Immature natural killer cell (primary cell): Measurements from ENCODE around the gene IPO4. TPM values are rescaled to one million over a fixed set of nuclear protein-coding genes. Genes with fewer than 3 reads are reported as not detected.

Experiments used
- DNase-seq, 3 donors: peaks; one replicate each; pipeline ENCODE4 v3.0.0; 2022; ENCODE audit warnings: mixed read lengths in 1 of 3
- H3K27ac Mint-ChIP-seq, 6 donors: one replicate each; pipeline ENCODE4 v1.8.0; 2020; ENCODE audit warnings: mixed read lengths in 6 of 6, mild to moderate bottlenecking in 5 of 6, inconsistent platforms in 4 of 6, moderate library complexity in 3 of 6
- H3K27me3 Mint-ChIP-seq, 3 donors: one replicate each; pipeline ENCODE4 v1.8.0; 2020 to 2021; ENCODE audit warnings: low read depth in 3 of 3, mild to moderate bottlenecking in 3 of 3, mixed read lengths in 3 of 3, moderate library complexity in 3 of 3, inconsistent platforms in 1 of 3
- H3K36me3 Mint-ChIP-seq, 3 donors: one replicate each; pipeline ENCODE4 v1.8.0; 2020; ENCODE audit warnings: mixed read lengths in 3 of 3, inconsistent platforms in 2 of 3, mild to moderate bottlenecking in 2 of 3
- H3K4me1 Mint-ChIP-seq, 2 donors: one replicate each; pipeline ENCODE4 v1.8.0; 2020; ENCODE audit warnings: inconsistent platforms in 2 of 2, mild to moderate bottlenecking in 2 of 2, mixed read lengths in 2 of 2, moderate library complexity in 1 of 2
- H3K4me3 Mint-ChIP-seq, 5 donors: one replicate each; pipeline ENCODE4 v1.8.0; 2020; ENCODE audit warnings: mild to moderate bottlenecking in 5 of 5, mixed read lengths in 5 of 5, inconsistent platforms in 3 of 5, moderate library complexity in 3 of 5
- H3K9me3 Mint-ChIP-seq, 6 donors: one replicate each; pipeline ENCODE4 v1.8.0; 2020; ENCODE audit warnings: mild to moderate bottlenecking in 6 of 6, mixed read lengths in 6 of 6, inconsistent platforms in 4 of 6, moderate library complexity in 3 of 6
- polyA plus RNA-seq, 3 donors: library from polyadenylated mRNA; unstranded; fragments of 300-500 nt; fragmentation: Illumina TruSeq; gene quantifications; one replicate each; pipeline ENCODE4 v1.2.3, GENCODE V29; 2021

The IPO4 gene
- polyA plus RNA-seq, 3 donors from 2014 or later = 10.1 to 21.0 (median 11.3) TPM

DNA sequence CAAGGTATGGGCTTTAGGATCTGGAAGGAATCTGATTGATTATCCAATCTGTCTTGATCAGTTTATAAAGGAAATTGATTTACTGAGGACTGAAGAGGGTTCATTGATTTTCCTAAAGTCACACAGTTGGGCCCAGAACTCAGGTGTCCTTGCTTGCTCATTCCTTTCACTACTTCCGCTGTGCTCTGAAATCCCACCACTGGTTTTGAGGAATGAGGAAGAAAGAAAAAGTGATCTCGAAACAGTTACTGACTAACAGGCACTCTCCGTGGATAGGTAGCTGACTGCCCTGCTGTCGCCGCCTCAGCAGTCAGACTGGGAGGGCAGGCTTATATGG lies 58.3 kb downstream of the IPO4 start, which contains the start of gene FITM1:
FITM1 (plus strand) TSS at position 280 of the 337 bp plus-strand sequence. CDS start 905 bp downstream, outside the sequence.
- no peak within 1 kb of the TSS for H3K4me3 Mint-ChIP-seq
- no peaks in the 10 kb centered on the region for H3K9me3 Mint-ChIP-seq
- H3K36me3 Mint-ChIP-seq = peaks cover 0 to 7% (median 0%) of the 10 kb centered on the region in 3 donors
- no peak for DNase-seq
- peaks cover 0 to 2% (median under 1%) of the 10 kb centered on the region in 3 donors for H3K27me3 Mint-ChIP-seq
- peaks cover 3 to 4% of the 10 kb centered on the region in 2 donors for H3K4me1 Mint-ChIP-seq
- H3K27ac Mint-ChIP-seq = peak within 1 kb of the TSS in 1 of 6 donors; percentile 46

Other genes with a start within 250 kb of the IPO4 start
- 10 to 100 TPM; 26.2 to 33.8 (median 31.0) TPM for gene DHRS4, start 235.0 kb downstream of the IPO4 start, polyA plus RNA-seq
- gene DHRS4L2, start 199.9 kb downstream of the IPO4 start, polyA plus RNA-seq = 10 to 100 TPM; 14.7 to 22.1 (median 15.8) TPM
- gene CARMIL3, start 136.8 kb downstream of the IPO4 start, polyA plus RNA-seq = under 1 TPM; 0.09 to 0.82 (median 0.32) TPM
- not detected for gene CPNE6, start 117.3 kb downstream of the IPO4 start, polyA plus RNA-seq
- gene PCK2, start 94.5 kb downstream of the IPO4 start, polyA plus RNA-seq = 10 to 100 TPM in 2 of 3 donors, 1 to 10 TPM in 1; 8.2 to 13.3 (median 12.0) TPM
- 100 to 1,000 TPM in 1 of 3 donors, 10 to 100 TPM in 2; 91.1 to 129 (median 98.2) TPM for gene DCAF11, start 74.0 kb downstream of the IPO4 start, polyA plus RNA-seq
- gene NRL, start 73.9 kb downstream of the IPO4 start, polyA plus RNA-seq = 1 to 10 TPM; 2.8 to 4.1 (median 3.0) TPM
- under 1 TPM; 0.28 to 0.90 (median 0.85) TPM for gene FITM1, start 58.2 kb downstream of the IPO4 start, polyA plus RNA-seq
- gene PSME1, start 52.6 kb downstream of the IPO4 start, polyA plus RNA-seq = 1,000 to 10,000 TPM; 1,115 to 1,243 (median 1,240) TPM
- gene EMC9, start 47.2 kb downstream of the IPO4 start, polyA plus RNA-seq = 10 to 100 TPM; 14.2 to 19.0 (median 17.6) TPM
- 1,000 to 10,000 TPM in 1 of 3 donors, 100 to 1,000 TPM in 2; 650 to 1,160 (median 776) TPM for gene PSME2, start 42.2 kb downstream of the IPO4 start, polyA plus RNA-seq
- 10 to 100 TPM; 41.5 to 62.9 (median 59.5) TPM for gene RNF31, start 41.3 kb downstream of the IPO4 start, polyA plus RNA-seq
- gene IRF9, start 27.6 kb downstream of the IPO4 start, polyA plus RNA-seq = 100 to 1,000 TPM in 2 of 3 donors, 10 to 100 TPM in 1; 48.8 to 123 (median 102) TPM
- 10 to 100 TPM in 1 of 3 donors, 1 to 10 TPM in 2; 1.7 to 15.2 (median 3.8) TPM for gene REC8, start 16.7 kb downstream of the IPO4 start, polyA plus RNA-seq
- 10 to 100 TPM; 31.0 to 60.5 (median 42.4) TPM for gene TM9SF1, start 6.6 kb upstream of the IPO4 start, polyA plus RNA-seq
- 1 to 10 TPM in 2 of 3 donors, under 1 TPM in 1; 0.38 to 3.0 (median 3.0) TPM for gene TSSK4, start 16.9 kb upstream of the IPO4 start, polyA plus RNA-seq
- gene CHMP4A, start 24.7 kb upstream of the IPO4 start, polyA plus RNA-seq = 100 to 1,000 TPM; 162 to 203 (median 168) TPM
- 10 to 100 TPM; 29.2 to 45.5 (median 29.5) TPM for gene MDP1, start 27.2 kb upstream of the IPO4 start, polyA plus RNA-seq
- gene NEDD8, start 43.6 kb upstream of the IPO4 start, polyA plus RNA-seq = 100 to 1,000 TPM; 347 to 503 (median 373) TPM
- gene GMPR2, start 44.1 kb upstream of the IPO4 start, polyA plus RNA-seq = 100 to 1,000 TPM in 1 of 3 donors, 10 to 100 TPM in 2; 89.3 to 134 (median 96.0) TPM
- 100 to 1,000 TPM; 248 to 289 (median 249) TPM for gene TINF2, start 53.8 kb upstream of the IPO4 start, polyA plus RNA-seq
- under 1 TPM in 1 of 3 donors, not detected in 2; 0.41 TPM for gene TGM1, start 74.4 kb upstream of the IPO4 start, polyA plus RNA-seq
- 10 to 100 TPM; 23.3 to 52.0 (median 38.6) TPM for gene RABGGTA, start 82.8 kb upstream of the IPO4 start, polyA plus RNA-seq
- gene DHRS1, start 111.0 kb upstream of the IPO4 start, polyA plus RNA-seq = 10 to 100 TPM; 31.4 to 35.9 (median 31.7) TPM
- 1 to 10 TPM in 2 of 3 donors, not detected in 1; 1.4 to 2.4 TPM for gene NOP9, start 111.0 kb upstream of the IPO4 start, polyA plus RNA-seq
- 10 to 100 TPM; 31.6 to 81.9 (median 52.1) TPM for gene CIDEB, start 119.2 kb upstream of the IPO4 start, polyA plus RNA-seq
- gene LTB4R2, start 121.3 kb upstream of the IPO4 start, polyA plus RNA-seq = 1 to 10 TPM; 2.1 to 4.9 (median 3.9) TPM
- 10 to 100 TPM; 12.4 to 13.7 (median 12.7) TPM for gene LTB4R, start 122.7 kb upstream of the IPO4 start, polyA plus RNA-seq
- gene ADCY4, start 146.3 kb upstream of the IPO4 start, polyA plus RNA-seq = under 1 TPM in 2 of 3 donors, not detected in 1; 0.31 to 0.52 TPM
- 10 to 100 TPM; 13.5 to 21.4 (median 16.0) TPM for gene RIPK3, start 151.2 kb upstream of the IPO4 start, polyA plus RNA-seq
- not detected for gene NFATC4, start 179.4 kb upstream of the IPO4 start, polyA plus RNA-seq
- gene NYNRIN, start 210.2 kb upstream of the IPO4 start, polyA plus RNA-seq = under 1 TPM in 2 of 3 donors, not detected in 1; 0.18 TPM
- not detected for gene CBLN3, start 240.9 kb upstream of the IPO4 start, polyA plus RNA-seq
- 10 to 100 TPM; 12.5 to 28.0 (median 25.6) TPM for gene KHNYN, start 241.1 kb upstream of the IPO4 start, polyA plus RNA-seq